ENCODE data around the gene RTP5.

DNA sequence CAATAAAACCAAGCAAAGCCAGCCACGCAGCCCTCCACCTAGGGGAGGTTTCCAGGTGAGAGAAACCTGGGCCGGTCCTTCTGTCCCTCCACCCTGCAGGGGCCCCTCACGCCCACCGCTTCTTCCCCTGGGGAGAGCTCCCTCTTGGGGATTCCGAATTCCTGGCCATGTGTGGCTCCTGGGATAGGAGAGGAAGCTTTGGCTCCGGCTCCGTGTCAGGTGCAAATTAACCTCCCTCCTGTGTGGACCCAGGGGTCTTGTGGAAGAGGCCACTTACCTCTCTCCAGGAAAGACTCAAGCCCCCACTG, 4.2 kb downstream of the RTP5 start:
- TF ChIP-seq CTCF (IDR thresholded peaks at IDR 0.05; ENCODE audit: low read depth, low read length), result no peak
- no peak for TF ChIP-seq POLR2A (IDR thresholded peaks at IDR 0.05; ENCODE audit: extremely low read depth, insufficient read length)

All from NB4 (cell line).